SIG-M5 treated with dmso at 0.1 percent for 504 hours (cell line): Measurements from ENCODE around the gene EHD3.

Experiments
- DNase-seq: peaks from one replicate; lab custom pipeline; 2025; ENCODE audit not compliant: unreplicated experiment; lab: John Stamatoyannopoulos, UW

The EHD3 gene

GRCh38 chr2:31234683-31235503 lies 941 bp downstream of the EHD3 start:
- DNase-seq, result no peak

GRCh38 chr2:31235504-31235902 lies 1.6 kb downstream of the EHD3 start:
- DNase-seq, result no peak

GRCh38 chr2:31236433-31237205 lies 2.7 kb downstream of the EHD3 start:
- no peak for DNase-seq

GRCh38 chr2:31237348-31238017 lies 3.5 kb downstream of the EHD3 start:
- no peak for DNase-seq

GRCh38 chr2:31238126-31238905 lies 4.4 kb downstream of the EHD3 start:
- DNase-seq, result no peak

GRCh38 chr2:31238906-31239592 lies 5.1 kb downstream of the EHD3 start:
- DNase-seq, result no peak

- DNase-seq, result no peak
Observed at GRCh38 chr2:31239593-31240177, 5.7 kb downstream of the EHD3 start.

- no peak for DNase-seq
Observed at GRCh38 chr2:31240381-31241365, 6.7 kb downstream of the EHD3 start.

- no peak for DNase-seq
Observed at GRCh38 chr2:31241625-31242270, 7.8 kb downstream of the EHD3 start.

GRCh38 chr2:31243053-31243452 lies 9.1 kb downstream of the EHD3 start:
- no peak for DNase-seq

- no peak for DNase-seq
Observed at GRCh38 chr2:31244101-31244500, 10.1 kb downstream of the EHD3 start.

- DNase-seq, result no peak
Observed at GRCh38 chr2:31246184-31246852, 12.4 kb downstream of the EHD3 start.

- DNase-seq, result no peak
Observed at GRCh38 chr2:31247711-31248110, 13.8 kb downstream of the EHD3 start.

GRCh38 chr2:31248139-31248538 lies 14.2 kb downstream of the EHD3 start:
- no peak for DNase-seq

- DNase-seq, result no peak
Observed at GRCh38 chr2:31249009-31249690, 15.2 kb downstream of the EHD3 start.

- DNase-seq, result no peak
Observed at GRCh38 chr2:31251018-31251417, 17.1 kb downstream of the EHD3 start.

GRCh38 chr2:31251851-31252250 lies 17.9 kb downstream of the EHD3 start:
- DNase-seq, result no peak
